ENCODE results near the gene PTGER1. TPM values are rescaled to one million over a fixed set of nuclear protein-coding genes. Genes with fewer than 3 reads are reported as not detected.

PTGER1 gene
- total and polyA plus RNA-seq, 2 of the 8 experiments (the other 6 are each of a cell fraction or from before 2014, with no cell fraction given) = 0.20 to 0.41 TPM

GRCh38 chr19:14439014-14439413 lies 36.1 kb downstream of the PTGER1 start:
- FAIRE-seq = no peak
- TF ChIP-seq EP300 (IDR thresholded peaks at IDR 0.05; ENCODE audit: borderline replicate concordance in 1 of 2, low read depth in 2 of 2, low read length in 2 of 2) (no peak), SAP30 (IDR thresholded peaks at IDR 0.05; ENCODE audit: insufficient read depth, insufficient replicate concordance, low read length) (no peak), HDAC6 (IDR thresholded peaks at IDR 0.05; ENCODE audit: low read depth, low read length) (no peak), BRCA1 (IDR thresholded peaks at IDR 0.05; ENCODE audit: low read depth, low read length) (no peak), CEBPB (IDR thresholded peaks at IDR 0.05; ENCODE audit: low read depth, low read length) (no peak), SIN3A (conservative IDR thresholded peaks at IDR 0.05 in 1 of 2, IDR thresholded peaks at IDR 0.05 in 1 of 2; ENCODE audit: low read depth in 1 of 2, low read length in 2 of 2) (no peak), KDM1A (IDR thresholded peaks at IDR 0.05; ENCODE audit: borderline replicate concordance, low read length) (no peak), GABPA (IDR thresholded peaks at IDR 0.05; ENCODE audit: borderline replicate concordance, insufficient read depth, low read length) (no peak)
- TF ChIP-seq, protein P1, sequence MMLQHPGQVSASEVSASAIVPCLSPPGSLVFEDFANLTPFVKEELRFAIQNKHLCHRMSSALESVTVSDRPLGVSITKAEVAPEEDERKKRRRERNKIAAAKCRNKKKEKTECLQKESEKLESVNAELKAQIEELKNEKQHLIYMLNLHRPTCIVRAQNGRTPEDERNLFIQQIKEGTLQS (IDR thresholded peaks at IDR 0.05; ENCODE audit: insufficient read depth, low read depth, low read length) = no peak
- TF ChIP-seq, protein P2, sequence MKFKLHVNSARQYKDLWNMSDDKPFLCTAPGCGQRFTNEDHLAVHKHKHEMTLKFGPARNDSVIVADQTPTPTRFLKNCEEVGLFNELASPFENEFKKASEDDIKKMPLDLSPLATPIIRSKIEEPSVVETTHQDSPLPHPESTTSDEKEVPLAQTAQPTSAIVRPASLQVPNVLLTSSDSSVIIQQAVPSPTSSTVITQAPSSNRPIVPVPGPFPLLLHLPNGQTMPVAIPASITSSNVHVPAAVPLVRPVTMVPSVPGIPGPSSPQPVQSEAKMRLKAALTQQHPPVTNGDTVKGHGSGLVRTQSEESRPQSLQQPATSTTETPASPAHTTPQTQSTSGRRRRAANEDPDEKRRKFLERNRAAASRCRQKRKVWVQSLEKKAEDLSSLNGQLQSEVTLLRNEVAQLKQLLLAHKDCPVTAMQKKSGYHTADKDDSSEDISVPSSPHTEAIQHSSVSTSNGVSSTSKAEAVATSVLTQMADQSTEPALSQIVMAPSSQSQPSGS (IDR thresholded peaks at IDR 0.05; ENCODE audit: low read length) = no peak

More at GRCh38 chr19:14439014-14439413, 36.1 kb downstream of the PTGER1 start:
- no peak overlapping the region for H2BK12ac ChIP-seq (ENCODE audit: low read depth, low read length)
- no peaks in the 10 kb centered on the region for H3K9me3 ChIP-seq (ENCODE audit: insufficient read depth in 2 of 2, low read depth in 1 of 2, low read length in 1 of 2)
- peaks cover 9 to 24% of the 10 kb centered on the region in 2 experiments for H4K20me1 ChIP-seq (replicated peaks in 1 of 2; ENCODE audit: control insufficient read depth in 1 of 2, insufficient read depth in 2 of 2, low read length in 2 of 2)
- no peak overlapping the region for H4K91ac ChIP-seq (replicated peaks; ENCODE audit: insufficient read length, low read length)
- H3K4me2 ChIP-seq (ENCODE audit: insufficient read depth in 1 of 2, low read depth in 2 of 2, low read length in 2 of 2) = no peak overlapping the region
- no peak overlapping the region for H3K14ac ChIP-seq (ENCODE audit: insufficient read length)
- H3K56ac ChIP-seq (replicated peaks; ENCODE audit: insufficient read length, low read depth, low read length) = no peak overlapping the region
- WGBS, 2 experiments (ENCODE audit: extremely low coverage in 1 of 2, insufficient coverage in 1 of 2, insufficient read length in 1 of 2, insufficient replicate concordance in 2 of 2, low coverage in 1 of 2, low lambda C conversion rate in 2 of 2, missing lambda C conversion rate in 1 of 2) = 88% methylated on average over 9 of the region's 9 CpGs; no CpG with 5 or more reads in 1 of the 2 experiments
- H2BK20ac ChIP-seq (ENCODE audit: low read length) = no peak overlapping the region
- peaks cover 0 to 42% of the 10 kb centered on the region in 2 experiments; a peak in 2 of 4 replicates for H3K79me2 ChIP-seq (ENCODE audit: control insufficient read depth in 1 of 2, insufficient read depth in 2 of 2, low read length in 2 of 2)
- peak overlapping the region; percentile 71 for H2BK5ac ChIP-seq (ENCODE audit: low read depth, low read length)
- H2AFZ ChIP-seq (ENCODE audit: low read length) = no peak overlapping the region
- no peak for DNase-seq (ENCODE audit: low read depth in 1 of 2, low spot score in 2 of 2)
- no peak overlapping the region for H3K4me3 ChIP-seq (ENCODE audit: extremely low read depth in 1 of 4, insufficient read depth in 2 of 4, low read depth in 3 of 4, low read length in 4 of 4)
- H3K27me3 ChIP-seq (replicated peaks in 1 of 4; ENCODE audit: control insufficient read depth in 3 of 4, extremely low read depth in 1 of 4, insufficient read depth in 3 of 4, low read length in 3 of 4) = no peaks in the 10 kb centered on the region
- peaks cover 15% of the 10 kb centered on the region for H3K79me1 ChIP-seq (ENCODE audit: low read depth, low read length)
- ChIA-PET CTCF (ENCODE audit: partially characterized antibody) (interaction anchor here (0.9 to 1.7 kb wide), 5 partner anchors 16 to 41 kb away, joined by 3 to 6 read pairs (median 4); no protein-coding TSS in a partner anchor), POLR2A (ENCODE audit: partially characterized antibody) (interaction anchor here (1.2 kb wide), 1 partner anchor 29 kb away, joined by 3 read pairs; no protein-coding TSS in a partner anchor)
- no peak overlapping the region for H2BK120ac ChIP-seq (replicated peaks; ENCODE audit: low read depth, low read length)
- H2BK15ac ChIP-seq (ENCODE audit: low read length) = no peak overlapping the region
- no peaks in the 10 kb centered on the region; the same call in 1 of the 2 replicates for H3K23me2 ChIP-seq (ENCODE audit: low read depth, low read length)
- H3K9ac ChIP-seq (replicated peaks in 1 of 4; ENCODE audit: extremely low read depth in 1 of 4, low read depth in 3 of 4, low read length in 3 of 4) = no peak overlapping the region
- peak overlapping the region; percentile 15; the same call in 1 of the 2 replicates for H2AK5ac ChIP-seq (ENCODE audit: low read depth, low read length)
- H4K8ac ChIP-seq (ENCODE audit: extremely low read depth, insufficient read depth, low read length) = no peak overlapping the region
- no peak overlapping the region for H4K5ac ChIP-seq (ENCODE audit: insufficient read length, low read depth, low read length)
- H3K36me3 ChIP-seq (ENCODE audit: control insufficient read depth in 2 of 4, insufficient read depth in 4 of 4, low read length in 3 of 4) = peaks cover 10 to 27% (median 19%) of the 10 kb centered on the region in 4 experiments; a peak in 7 of 8 replicates
- H3K27ac ChIP-seq (ENCODE audit: low read depth, low read length) = no peak overlapping the region
- H3K4me1 ChIP-seq (replicated peaks in 1 of 4; ENCODE audit: control insufficient read depth in 3 of 4, insufficient read depth in 4 of 4, low read length in 3 of 4) = peaks cover 0 to 5% (median 1%) of the 10 kb centered on the region in 4 experiments; a peak in 5 of 7 replicates
- H3K18ac ChIP-seq (ENCODE audit: extremely low read depth, low read length) = no peak overlapping the region
- H3K4ac ChIP-seq (replicated peaks; ENCODE audit: insufficient read length, low read depth, low read length) = no peak overlapping the region
- no peak overlapping the region for H3K23ac ChIP-seq (ENCODE audit: insufficient read length)
